Hepatocyte (in vitro differentiated cells): ENCODE measurements around the gene TNNT3.

Experiments used
- CTCF ChIP-seq: fragments of 200-600 bp; sonication (generic); IDR thresholded peaks from 2 replicates; pipeline ENCODE4 v1.5.1; 2016; ENCODE audit warnings: antibody characterized with exemption, mild to moderate bottlenecking; ENCODE audit not compliant: poor library complexity
- EZH2 ChIP-seq: fragments of 200-600 bp; sonication (generic); IDR thresholded peaks from 2 replicates; pipeline ENCODE4 v1.6.1; 2016; ENCODE audit warnings: antibody characterized with exemption, mild to moderate bottlenecking, borderline replicate concordance

GRCh38 chr11:1877211-1878136, 42.0 kb upstream of the TNNT3 start:
- no peak for TF ChIP-seq CTCF
- TF ChIP-seq EZH2, result no peak
